ENCODE results near the gene MAGEA4. TPM values are rescaled to one million over a fixed set of nuclear protein-coding genes. Genes with fewer than 3 reads are reported as not detected.

The MAGEA4 gene
- total and polyA plus RNA-seq, 10 of the 15 experiments (the other 5 are each of a cell fraction or from before 2014, with no cell fraction given) = not detected

DNA sequence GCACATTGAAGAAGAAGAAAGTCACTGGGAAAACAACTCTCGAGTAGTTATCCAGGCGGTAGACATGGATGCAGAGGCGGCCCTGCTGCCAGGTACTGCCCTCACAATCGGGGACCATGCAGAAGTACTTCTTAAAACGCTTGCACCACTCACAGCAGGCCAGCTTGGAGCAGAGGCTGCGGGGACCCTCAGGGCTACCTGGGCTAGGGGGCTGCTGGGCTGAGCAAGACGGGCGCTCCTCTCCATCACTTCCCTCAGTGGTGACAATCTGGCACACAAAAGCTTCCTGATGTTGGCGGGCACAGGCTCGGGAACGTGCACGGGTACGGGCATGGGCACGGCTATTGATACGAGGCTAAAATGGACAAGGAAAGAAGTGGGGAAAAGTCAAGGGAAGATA lies 42.0 kb downstream of the MAGEA4 start:
- ATAC-seq (no peak), FAIRE-seq (no peak), DNase-seq (ENCODE audit: low read depth, low spot score) (no peak)
- ChIA-PET POLR2A (no interaction called here), CTCF (no interaction called here), RAD21 (ENCODE audit: unreplicated experiment) (no interaction called here), SMC1A (ENCODE audit: uncharacterized antibody, unreplicated experiment) (no interaction called here)
- BruUV-seq (replicated peaks) = no TSS peak
- in situ Hi-C loops (cut with MboI) (no loop called here), intact Hi-C loops (cut with micrococcal nuclease; ENCODE audit: unreplicated experiment) (no loop called here)
- H3K79me2 ChIP-seq (ENCODE audit: control insufficient read depth, insufficient read depth, low read length) = no peaks in the 10 kb centered on the region
- H3K4me3 ChIP-seq = no peak overlapping the region
- H3K27ac ChIP-seq (ENCODE audit: control insufficient read depth, insufficient read depth) = no peak overlapping the region
- no peak overlapping the region for H3K9ac ChIP-seq (ENCODE audit: control insufficient read depth, insufficient read depth, low read length)
- H3K9me3 ChIP-seq (replicated peaks; ENCODE audit: control insufficient read depth, insufficient read depth, low read length) = no peaks in the 10 kb centered on the region; the same call in 2 of the 3 replicates
- H3K4me2 ChIP-seq (ENCODE audit: control insufficient read depth, insufficient read depth) = no peak overlapping the region
- H3K36me3 ChIP-seq (ENCODE audit: control insufficient read depth in 2 of 2, insufficient read depth in 2 of 2, low read length in 1 of 2) = no peaks in the 10 kb centered on the region
- TF ChIP-seq RAD21 (IDR thresholded peaks at IDR 0.05; ENCODE audit: insufficient read depth, low read depth, low read length) (no peak), ZNF274 (IDR thresholded peaks at IDR 0.05; ENCODE audit: insufficient read depth, insufficient read length) (no peak), ESRRA (IDR thresholded peaks at IDR 0.05; ENCODE audit: low read length) (no peak), GABPA (IDR thresholded peaks at IDR 0.05; ENCODE audit: low read depth) (no peak), SMAD1 (IDR thresholded peaks at IDR 0.05; ENCODE audit: low read depth, partially characterized antibody) (no peak), ZBTB33 (IDR thresholded peaks at IDR 0.05) (no peak), ZBTB11 (CRISPR knock-in tag; IDR thresholded peaks at IDR 0.05) (no peak), MTA2 (IDR thresholded peaks at IDR 0.05; ENCODE audit: low read depth) (no peak), SPI1 (IDR thresholded peaks at IDR 0.05; ENCODE audit: borderline replicate concordance, insufficient read depth, low read depth, low read length) (no peak), MYB (IDR thresholded peaks at IDR 0.05; ENCODE audit: borderline replicate concordance, low read depth, low read length) (no peak), ZNF217 (IDR thresholded peaks at IDR 0.05) (no peak), USF1 (IDR thresholded peaks at IDR 0.05; ENCODE audit: borderline replicate concordance, extremely low read length, insufficient read depth, low read depth, low read length) (no peak), ZNF622 (IDR thresholded peaks at IDR 0.05) (no peak), POU2F2 (IDR thresholded peaks at IDR 0.05; ENCODE audit: borderline replicate concordance, low read depth, low read length) (no peak), DPF2 (IDR thresholded peaks at IDR 0.05) (no peak)
- TF ChIP-seq, protein P1, sequence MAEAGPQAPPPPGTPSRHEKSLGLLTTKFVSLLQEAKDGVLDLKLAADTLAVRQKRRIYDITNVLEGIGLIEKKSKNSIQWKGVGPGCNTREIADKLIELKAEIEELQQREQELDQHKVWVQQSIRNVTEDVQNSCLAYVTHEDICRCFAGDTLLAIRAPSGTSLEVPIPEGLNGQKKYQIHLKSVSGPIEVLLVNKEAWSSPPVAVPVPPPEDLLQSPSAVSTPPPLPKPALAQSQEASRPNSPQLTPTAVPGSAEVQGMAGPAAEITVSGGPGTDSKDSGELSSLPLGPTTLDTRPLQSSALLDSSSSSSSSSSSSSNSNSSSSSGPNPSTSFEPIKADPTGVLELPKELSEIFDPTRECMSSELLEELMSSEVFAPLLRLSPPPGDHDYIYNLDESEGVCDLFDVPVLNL (IDR thresholded peaks at IDR 0.05; ENCODE audit: low read depth, low read length) = no peak
- TF ChIP-seq, protein P2, sequence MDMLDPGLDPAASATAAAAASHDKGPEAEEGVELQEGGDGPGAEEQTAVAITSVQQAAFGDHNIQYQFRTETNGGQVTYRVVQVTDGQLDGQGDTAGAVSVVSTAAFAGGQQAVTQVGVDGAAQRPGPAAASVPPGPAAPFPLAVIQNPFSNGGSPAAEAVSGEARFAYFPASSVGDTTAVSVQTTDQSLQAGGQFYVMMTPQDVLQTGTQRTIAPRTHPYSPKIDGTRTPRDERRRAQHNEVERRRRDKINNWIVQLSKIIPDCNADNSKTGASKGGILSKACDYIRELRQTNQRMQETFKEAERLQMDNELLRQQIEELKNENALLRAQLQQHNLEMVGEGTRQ (IDR thresholded peaks at IDR 0.05; ENCODE audit: borderline replicate concordance, low read depth, low read length) = no peak
- no peaks in the 10 kb centered on the region for H3K27me3 ChIP-seq (replicated peaks in 1 of 2; ENCODE audit: control insufficient read depth in 2 of 2, insufficient read depth in 2 of 2, low read length in 1 of 2)
- 50% methylated on average over 15 of the region's 15 CpGs for WGBS (ENCODE audit: insufficient coverage, insufficient replicate concordance, low lambda C conversion rate, missing lambda C conversion rate)
- no peaks in the 10 kb centered on the region for H4K20me1 ChIP-seq (ENCODE audit: control insufficient read depth, insufficient read depth)
- H2AFZ ChIP-seq (ENCODE audit: control insufficient read depth, low read depth, low read length) = no peak overlapping the region
- H3K4me1 ChIP-seq (ENCODE audit: control insufficient read depth, insufficient read depth, low read length) = no peaks in the 10 kb centered on the region
